ENCODE results near the gene NTHL1. TPM values are rescaled to one million over a fixed set of nuclear protein-coding genes. Genes with fewer than 3 reads are reported as not detected.

NTHL1 gene
- total and polyA plus RNA-seq, 9 donors: 1.9 to 38.1 (median 23.9) TPM

- Histone ChIP-seq H3K4me3 (no peak overlapping the region), H3K27me3 (no peaks in the 10 kb centered on the region), H3K9me3 (no peaks in the 10 kb centered on the region), H3K27ac (no peak overlapping the region), H3K36me3 (no peaks in the 10 kb centered on the region), H3K4me1 (ENCODE audit: insufficient read depth) (no peaks in the 10 kb centered on the region)
- no peak for TF ChIP-seq POLR2A (IDR thresholded peaks at IDR 0.05)
- TF ChIP-seq EP300 (IDR thresholded peaks at IDR 0.05): no peak
- TF ChIP-seq, protein P1, sequence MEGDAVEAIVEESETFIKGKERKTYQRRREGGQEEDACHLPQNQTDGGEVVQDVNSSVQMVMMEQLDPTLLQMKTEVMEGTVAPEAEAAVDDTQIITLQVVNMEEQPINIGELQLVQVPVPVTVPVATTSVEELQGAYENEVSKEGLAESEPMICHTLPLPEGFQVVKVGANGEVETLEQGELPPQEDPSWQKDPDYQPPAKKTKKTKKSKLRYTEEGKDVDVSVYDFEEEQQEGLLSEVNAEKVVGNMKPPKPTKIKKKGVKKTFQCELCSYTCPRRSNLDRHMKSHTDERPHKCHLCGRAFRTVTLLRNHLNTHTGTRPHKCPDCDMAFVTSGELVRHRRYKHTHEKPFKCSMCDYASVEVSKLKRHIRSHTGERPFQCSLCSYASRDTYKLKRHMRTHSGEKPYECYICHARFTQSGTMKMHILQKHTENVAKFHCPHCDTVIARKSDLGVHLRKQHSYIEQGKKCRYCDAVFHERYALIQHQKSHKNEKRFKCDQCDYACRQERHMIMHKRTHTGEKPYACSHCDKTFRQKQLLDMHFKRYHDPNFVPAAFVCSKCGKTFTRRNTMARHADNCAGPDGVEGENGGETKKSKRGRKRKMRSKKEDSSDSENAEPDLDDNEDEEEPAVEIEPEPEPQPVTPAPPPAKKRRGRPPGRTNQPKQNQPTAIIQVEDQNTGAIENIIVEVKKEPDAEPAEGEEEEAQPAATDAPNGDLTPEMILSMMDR (IDR thresholded peaks at IDR 0.05): no peak
- intact Hi-C loops (cut with DNase I): loop anchor here in 1 of 4 donors (10.0 kb wide), 1 partner anchor 62 kb away; the partner anchor contains the start of gene PKD1
- no peak for DNase-seq
- WGBS, 3 donors: 80 to 81% (median 81%) methylated on average over 8 of the region's 8 CpGs
Observed at GRCh38 chr16:2072926-2073325, 25.3 kb upstream of the NTHL1 start.

DNA sequence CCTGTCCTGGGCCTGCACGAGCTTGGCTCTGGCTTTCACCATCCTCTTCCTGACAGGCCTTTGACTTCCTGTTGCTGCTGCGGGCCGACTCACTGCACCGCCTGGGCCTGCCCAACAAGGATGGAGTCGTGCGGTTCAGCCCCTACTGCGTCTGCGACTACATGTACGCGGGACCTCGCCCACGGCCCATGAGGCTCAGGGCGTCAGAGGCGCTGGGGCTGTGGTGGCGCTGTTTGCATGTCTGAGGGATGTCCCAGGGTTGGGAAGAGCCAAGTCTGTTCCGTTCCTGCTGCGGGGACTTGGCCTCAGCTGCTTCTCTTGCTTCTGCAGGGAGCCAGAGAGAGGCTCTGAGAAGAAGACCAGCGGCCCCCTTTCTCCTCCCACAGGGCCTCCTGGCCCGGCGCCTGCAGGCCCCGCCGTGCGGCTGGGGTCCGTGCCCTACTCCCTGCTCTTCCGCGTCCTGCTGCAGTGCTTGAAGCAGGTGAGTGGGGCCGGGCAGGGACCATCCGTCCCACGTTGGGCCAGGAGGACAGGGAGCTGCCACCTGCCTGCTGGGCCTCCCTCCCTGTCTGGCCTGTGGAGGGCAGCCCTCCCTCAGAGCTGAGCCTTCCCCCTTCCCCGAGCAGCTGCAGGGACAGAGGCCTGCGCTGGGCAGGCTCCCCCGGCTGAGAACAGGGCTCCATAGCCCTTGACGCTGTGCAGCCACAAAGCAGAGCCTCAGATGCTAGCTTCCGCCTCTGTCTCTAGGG is 24.0 kb upstream of the NTHL1 start:
- H3K27ac ChIP-seq: no peak overlapping the region
- intact Hi-C loops (cut with DNase I): loop anchor here in 1 of 4 donors (10.0 kb wide), 1 partner anchor 63 kb away; the partner anchor contains the start of gene PKD1
- WGBS, 3 donors: 56 to 63% (median 62%) methylated on average over 30 to 34 of the region's 34 CpGs
- H3K4me3 ChIP-seq: no peak overlapping the region
- no peaks in the 10 kb centered on the region for H3K27me3 ChIP-seq
- no peak for DNase-seq
- no peaks in the 10 kb centered on the region for H3K9me3 ChIP-seq
- H3K36me3 ChIP-seq: no peaks in the 10 kb centered on the region
- no peaks in the 10 kb centered on the region for H3K4me1 ChIP-seq (ENCODE audit: insufficient read depth)
- TF ChIP-seq, protein P1 (IDR thresholded peaks at IDR 0.05): no peak
- TF ChIP-seq POLR2A (IDR thresholded peaks at IDR 0.05) (no peak), EP300 (IDR thresholded peaks at IDR 0.05) (no peak)

GRCh38 chr16:2070576-2071453 is 23.2 kb upstream of the NTHL1 start:
- Histone ChIP-seq H3K27me3 (no peaks in the 10 kb centered on the region), H3K27ac (no peak overlapping the region), H3K4me1 (ENCODE audit: insufficient read depth) (no peaks in the 10 kb centered on the region), H3K4me3 (no peak overlapping the region), H3K9me3 (no peaks in the 10 kb centered on the region), H3K36me3 (no peaks in the 10 kb centered on the region)
- DNase-seq: no peak
- TF ChIP-seq, protein P1 (IDR thresholded peaks at IDR 0.05): no peak
- TF ChIP-seq POLR2A (IDR thresholded peaks at IDR 0.05): no peak
- no peak for TF ChIP-seq EP300 (IDR thresholded peaks at IDR 0.05)
- 91 to 94% (median 94%) methylated on average over 27 to 29 of the region's 29 CpGs for WGBS, 3 donors
- intact Hi-C loops (cut with DNase I): loop anchor here in 1 of 4 donors (10.0 kb wide), 1 partner anchor 64 kb away; the partner anchor contains the start of gene PKD1

- Histone ChIP-seq H3K9me3 (no peaks in the 10 kb centered on the region), H3K4me3 (no peak overlapping the region), H3K27me3 (no peaks in the 10 kb centered on the region), H3K4me1 (ENCODE audit: insufficient read depth) (no peaks in the 10 kb centered on the region), H3K27ac (no peak overlapping the region), H3K36me3 (no peaks in the 10 kb centered on the region)
- TF ChIP-seq EP300 (IDR thresholded peaks at IDR 0.05) (no peak), POLR2A (IDR thresholded peaks at IDR 0.05) (no peak)
- TF ChIP-seq, protein P1 (IDR thresholded peaks at IDR 0.05): no peak
- intact Hi-C loops (cut with DNase I): no loop called here
- DNase-seq: no peak
- 95 to 96% (median 95%) methylated on average over 11 of the region's 11 CpGs for WGBS, 3 donors
Observed at GRCh38 chr16:2066139-2066538, 18.5 kb upstream of the NTHL1 start.

All from ovary (tissue), 9 donors.